Activated CD4-positive, CD25-positive, alpha-beta regulatory T cell treated with anti-CD3 and anti-CD28 coated beads, Interleukin-2, amount 50 U/mL, for 24 hours (primary cell): ENCODE measurements around the gene C5orf58.
"Not testable (repeated sequence)": the region's sequence is repeated elsewhere in the genome, so short reads cannot be mapped to it uniquely, and the experiment has no call there.

ENCODE experiments used
- ATAC-seq, 2 donors: fragments of 150-1000 bp; cut with Tn5 transposase; one replicate each; pipeline ENCODE4 v1.10.0; 2021; ENCODE audit warnings: mild to moderate bottlenecking in 1 of 2, moderate library complexity in 1 of 2

C5orf58 gene

DNA sequence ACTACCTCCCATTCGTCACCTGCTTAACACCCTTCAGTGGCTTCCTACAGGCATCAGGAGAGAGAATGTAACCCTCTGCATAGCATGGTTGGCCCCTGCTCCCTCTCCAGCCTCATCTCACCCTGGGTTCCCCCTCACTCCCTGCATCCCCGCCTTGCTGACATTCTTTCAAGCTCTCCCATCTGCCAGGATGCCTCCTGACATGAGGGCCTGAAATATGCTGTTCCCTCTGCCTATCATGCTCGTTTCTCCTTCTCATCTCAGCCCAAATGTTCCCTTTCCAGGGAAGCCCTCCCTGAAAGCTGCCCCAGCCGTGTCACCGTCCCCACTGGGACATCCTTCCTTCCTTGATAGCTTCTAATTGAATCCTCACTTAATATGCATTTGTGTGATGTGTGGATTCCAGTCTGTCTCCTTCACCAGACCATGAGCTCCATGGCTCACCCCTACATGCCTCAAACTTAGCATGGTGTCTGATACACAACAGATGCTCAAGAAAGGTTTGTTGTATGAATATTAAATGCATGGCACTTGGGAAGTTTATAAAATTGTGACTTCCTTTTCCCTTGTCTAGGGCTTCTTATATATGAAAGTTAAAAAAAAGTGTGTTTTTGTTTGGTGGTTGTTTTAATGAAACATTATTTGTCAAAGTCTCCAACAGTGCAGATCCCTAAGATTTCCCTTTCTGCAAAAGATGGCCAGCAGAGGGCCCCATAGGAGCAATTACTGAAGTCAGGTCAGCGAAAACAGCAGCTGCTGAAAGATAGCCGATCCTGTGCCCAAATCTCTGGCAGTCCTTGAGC, 7.3 kb upstream of the C5orf58 start:
- ATAC-seq = peak in 1 of 2 donors; percentile 65

DNA sequence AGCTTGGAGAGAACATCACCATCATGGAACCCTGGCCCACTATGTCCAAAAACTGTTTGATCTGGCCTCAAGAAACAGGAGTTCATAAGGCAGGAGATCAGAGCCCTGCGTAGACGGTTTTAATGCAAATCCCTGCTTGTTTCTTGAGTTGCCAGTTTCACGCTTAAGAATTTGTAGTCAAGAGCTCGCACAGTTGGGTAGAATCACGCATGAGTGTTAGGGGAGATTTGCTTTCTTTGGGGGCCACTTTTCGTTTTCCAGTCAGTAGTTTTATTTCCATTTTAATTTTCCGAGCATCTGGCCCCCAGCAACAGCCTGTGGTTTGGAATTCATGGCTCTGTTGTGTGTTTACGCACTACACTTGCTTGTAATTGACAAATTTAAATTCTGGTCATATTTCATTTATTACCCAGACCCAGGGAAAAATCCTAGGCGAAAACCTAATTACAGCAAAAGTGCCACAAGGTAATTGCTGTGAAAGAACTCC, 6.6 kb upstream of the C5orf58 start:
- ATAC-seq = no peak

DNA sequence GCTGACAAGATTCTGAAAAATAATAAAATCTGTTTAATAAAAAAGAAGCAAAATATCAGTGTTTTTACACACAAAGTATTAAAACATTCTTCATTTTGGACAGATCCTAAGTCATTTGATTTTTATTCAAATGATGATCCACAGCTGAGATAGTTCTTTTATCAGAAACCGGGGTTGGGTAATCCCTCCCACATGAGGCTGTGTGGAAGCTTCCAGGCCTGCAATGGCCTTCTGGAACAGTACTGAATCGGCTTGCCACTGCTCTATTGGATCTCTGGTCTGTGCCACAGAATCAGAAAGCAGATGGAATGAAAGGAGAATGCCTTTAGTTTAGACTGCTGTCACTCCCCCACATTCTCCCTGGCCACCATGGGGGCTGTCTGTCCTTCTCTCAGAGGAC, 6.1 kb upstream of the C5orf58 start:
- no peak for ATAC-seq

- ATAC-seq = no peak
Observed at GRCh38 chr5:170228762-170229435, 3.9 kb upstream of the C5orf58 start.

DNA sequence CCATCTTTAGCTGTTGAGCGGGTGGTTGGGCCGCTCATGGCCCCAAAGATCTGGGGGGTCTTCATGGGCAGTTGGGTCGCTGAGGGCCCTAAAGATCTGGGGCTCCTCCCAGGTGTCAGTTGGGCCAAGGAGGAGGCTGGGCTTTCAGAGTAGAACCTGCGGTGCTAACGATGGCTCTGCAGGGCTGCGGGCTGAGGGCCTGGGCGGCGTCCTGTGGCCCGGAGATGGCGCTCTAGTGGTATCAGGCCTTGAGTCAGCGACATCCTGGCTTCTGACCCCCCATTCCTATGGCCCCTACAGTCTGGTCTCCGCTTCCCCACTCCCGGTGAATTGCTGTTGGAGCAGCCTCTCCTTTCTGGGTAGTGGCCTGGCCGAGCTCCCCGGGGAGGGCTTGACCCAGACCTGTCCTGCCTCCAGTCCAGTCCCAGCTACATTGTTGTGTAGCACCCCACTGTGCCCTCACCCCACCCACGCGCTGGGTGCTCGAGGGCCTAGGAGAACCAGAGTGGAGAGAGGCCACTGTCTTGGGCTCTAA, 640 bp downstream of the C5orf58 start:
- ATAC-seq = no peak

GRCh38 chr5:170235876-170236864, 3.4 kb downstream of the C5orf58 start:
- no peak for ATAC-seq

DNA sequence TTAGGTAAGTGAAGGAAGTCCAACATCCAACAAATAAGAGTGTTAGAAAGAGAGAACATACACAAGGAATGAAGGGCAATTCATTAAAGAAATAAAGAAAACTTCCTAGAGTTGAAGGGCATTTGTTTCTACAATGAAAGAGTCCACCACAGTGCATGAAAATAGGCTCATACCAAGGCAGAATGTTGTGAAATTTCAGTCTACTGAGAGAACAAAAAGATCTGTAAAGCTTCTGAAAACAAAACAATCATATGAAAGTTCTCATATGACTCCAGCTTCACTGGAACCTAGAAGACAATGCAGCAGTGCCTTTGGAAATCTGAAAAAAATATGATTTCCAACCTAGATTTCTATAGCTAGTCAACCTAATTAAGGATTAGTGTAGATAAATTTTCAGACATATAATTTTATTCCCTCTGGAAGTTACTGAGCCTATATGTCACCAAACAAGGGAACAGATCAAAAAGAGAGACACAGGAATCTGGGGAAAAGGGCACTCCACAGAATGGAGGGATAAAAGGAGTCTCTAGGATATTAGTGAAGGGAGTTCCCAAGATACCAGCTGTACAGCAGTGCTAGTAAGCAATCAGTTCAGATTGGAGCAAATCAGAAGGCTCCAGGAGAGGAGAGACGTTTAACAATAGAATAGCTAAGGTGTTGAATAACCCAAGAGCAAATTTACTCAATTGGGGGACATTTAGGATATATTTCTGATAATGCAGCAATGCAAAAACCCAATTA, 5.8 kb downstream of the C5orf58 start:
- ATAC-seq = no peak

- ATAC-seq = not testable (repeated sequence)
Observed at GRCh38 chr5:170245436-170245835, 12.7 kb downstream of the C5orf58 start.

DNA sequence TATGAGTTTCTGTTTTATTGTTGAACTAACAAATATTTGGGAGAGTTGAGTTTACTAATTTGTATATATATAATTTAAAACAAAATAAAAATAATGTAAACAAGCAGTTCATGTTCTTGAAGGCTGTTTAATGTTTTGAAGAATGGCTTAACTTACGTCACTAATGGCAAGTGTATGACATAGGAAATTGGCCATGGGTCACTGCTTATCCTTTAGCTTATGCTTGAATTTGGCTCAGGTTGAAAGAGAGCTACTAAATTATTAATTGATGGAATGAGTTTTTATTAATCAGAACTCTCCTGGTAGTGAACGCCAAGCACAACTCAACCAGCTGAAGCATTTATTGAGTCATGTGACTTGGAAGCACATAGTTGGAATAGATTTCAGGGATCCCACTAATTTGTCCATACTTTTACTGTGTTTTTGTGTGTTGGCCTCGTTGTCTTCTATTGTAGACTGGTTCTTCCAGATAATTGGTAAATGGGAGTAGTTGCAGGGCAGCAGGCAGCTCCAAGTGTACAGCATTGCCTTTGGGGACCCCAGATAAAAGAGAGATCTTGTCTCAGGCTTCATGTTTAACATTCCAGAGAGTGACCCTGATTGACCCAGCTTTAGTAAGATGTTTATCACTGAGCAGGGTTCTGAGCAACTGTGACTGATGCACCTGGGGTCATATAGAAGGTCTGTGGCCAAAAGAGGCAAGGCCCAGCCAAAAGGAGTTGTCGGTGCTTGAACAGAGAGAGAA, 13.5 kb downstream of the C5orf58 start:
- no peak for ATAC-seq

DNA sequence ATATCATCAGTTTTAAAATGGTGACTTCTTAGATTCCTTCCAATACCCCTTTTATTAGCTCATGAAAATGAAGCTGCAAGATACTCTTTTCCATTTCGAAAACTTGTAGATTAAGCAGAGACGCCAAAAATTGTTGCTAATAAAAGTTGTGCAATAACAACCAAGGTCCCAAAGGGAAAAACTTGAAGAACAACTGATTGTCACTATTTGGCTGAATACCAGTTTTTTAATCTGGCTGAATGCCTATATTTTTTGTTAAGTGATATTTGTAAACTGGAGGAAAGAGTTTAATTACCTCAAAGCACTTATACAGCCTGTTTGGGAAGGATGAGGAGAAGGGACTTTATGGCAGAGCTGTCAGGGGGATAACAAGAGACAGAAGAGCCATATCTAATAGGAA, 14.6 kb downstream of the C5orf58 start:
- no peak for ATAC-seq

DNA sequence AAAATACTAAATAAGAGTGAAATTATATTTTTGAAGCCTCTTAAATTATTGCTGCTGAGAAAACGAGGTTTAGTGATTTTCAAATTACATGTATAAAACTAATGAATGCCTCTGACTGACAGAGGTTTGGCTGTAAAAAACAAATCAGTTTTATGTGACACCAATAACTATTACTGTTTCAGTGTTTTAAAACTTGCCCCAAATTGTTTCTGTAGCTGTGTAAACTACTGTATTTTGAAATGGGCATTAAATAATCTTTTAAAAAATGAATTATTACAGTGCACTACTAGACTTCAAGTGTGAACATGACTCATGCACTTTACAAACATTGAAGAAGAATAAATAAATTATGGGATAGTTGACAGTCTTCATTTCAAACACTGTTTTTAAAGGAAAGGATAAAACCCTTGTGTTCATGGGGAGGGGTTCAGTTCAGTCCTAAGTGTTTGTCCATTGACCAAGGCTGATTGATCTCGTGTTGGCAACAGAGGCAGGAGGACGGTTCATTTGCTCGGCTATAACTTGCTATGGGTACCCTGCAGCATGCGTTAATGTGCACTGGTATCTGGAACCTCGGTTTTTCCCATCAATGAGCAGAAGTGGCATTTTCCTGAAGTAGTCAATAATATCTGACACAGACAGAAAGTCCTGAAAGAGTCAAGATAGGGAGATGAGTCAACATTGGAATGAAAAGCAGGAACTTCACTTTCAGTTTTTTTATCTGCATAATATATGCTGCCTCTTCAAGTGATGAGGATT, 15.6 kb downstream of the C5orf58 start:
- ATAC-seq = no peak

DNA sequence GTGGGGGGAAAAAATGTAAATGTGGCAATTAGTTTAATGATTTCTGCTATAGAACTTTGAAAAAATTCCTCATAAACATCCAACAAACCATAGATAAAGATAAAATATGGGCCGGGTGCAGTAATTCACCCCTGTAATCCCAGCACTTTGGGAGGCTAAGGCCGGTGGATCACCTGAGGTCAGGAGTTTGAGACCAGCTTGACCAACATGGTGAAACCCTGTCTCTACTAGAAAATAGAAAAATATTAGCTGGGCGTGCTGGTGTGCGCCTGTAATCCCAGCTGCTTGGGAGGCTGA, 16.1 kb downstream of the C5orf58 start:
- ATAC-seq = not testable (repeated sequence)

DNA sequence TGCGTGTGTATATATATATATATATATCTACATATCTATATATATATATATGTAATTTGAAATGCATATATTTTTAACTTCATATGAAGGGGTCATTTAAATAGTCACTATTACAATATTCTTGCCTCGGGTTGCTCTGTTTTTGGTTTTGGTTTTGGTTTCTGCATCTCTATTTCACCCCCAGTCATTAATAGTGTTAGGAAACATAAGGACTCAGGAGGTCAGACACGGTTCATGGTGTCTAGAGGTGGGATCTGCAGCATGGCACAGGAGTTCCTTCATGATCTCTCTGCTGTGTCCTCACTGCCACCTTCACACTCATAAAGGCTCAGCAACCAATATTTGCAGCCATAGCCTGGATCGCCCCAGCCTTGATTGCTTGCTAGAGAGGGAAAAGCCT, 16.6 kb downstream of the C5orf58 start:
- ATAC-seq = no peak

DNA sequence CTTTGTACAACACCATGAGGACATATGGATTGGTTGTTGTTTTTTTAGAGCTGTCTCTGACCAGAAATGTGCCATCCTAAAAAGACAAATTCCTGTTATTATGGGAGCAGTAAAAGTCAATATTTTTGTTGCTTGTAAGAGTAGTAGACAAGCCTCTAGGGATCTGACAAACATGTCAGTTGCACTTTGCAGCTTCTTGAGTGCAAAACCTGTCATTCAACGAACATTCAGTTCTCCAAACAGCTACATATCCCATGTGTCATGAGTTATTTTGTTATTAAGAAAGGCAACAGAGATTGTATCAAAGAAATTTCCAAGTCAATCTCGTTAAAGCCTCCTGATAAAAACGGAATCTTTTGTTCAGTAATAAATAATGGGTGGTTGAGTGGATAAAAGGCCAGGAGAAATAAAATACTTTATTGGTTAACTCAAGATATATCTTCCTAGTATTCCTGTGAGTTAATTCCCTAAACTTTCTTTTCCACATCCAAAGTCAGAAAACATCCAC, 18.1 kb downstream of the C5orf58 start:
- no peak for ATAC-seq

- no peak for ATAC-seq
Observed at GRCh38 chr5:170251462-170251861, 18.7 kb downstream of the C5orf58 start.

- ATAC-seq = no peak
Observed at GRCh38 chr5:170252109-170252508, 19.3 kb downstream of the C5orf58 start.

DNA sequence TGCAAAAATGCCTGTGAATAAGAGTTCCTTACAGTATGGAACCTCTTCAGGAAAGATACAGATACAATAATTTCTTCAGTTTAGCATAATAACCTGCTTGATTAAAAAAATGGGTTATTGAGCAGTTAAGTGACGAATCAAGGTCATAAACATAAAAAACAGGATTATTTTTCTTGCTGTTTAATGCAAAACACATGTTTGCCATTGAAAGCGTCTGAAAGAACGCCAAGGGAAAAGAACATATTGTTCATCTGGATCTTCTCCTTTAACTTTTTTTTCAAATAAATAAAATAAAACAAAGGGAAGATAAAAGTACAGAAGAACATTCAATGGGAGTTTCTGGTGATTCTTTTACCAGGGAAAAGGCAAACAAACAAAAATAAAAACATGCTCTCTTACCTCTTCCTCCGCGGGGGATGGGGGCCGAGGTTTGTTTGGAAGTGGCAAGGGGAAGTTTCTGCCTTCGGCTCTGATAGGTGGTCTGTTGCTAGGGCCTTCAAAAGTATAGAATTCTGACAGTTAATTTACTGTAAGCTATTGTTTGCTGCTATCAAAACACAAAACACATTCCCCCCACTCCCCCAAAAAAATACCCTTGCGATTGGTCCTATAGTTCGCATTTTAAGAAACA, 20.1 kb downstream of the C5orf58 start:
- ATAC-seq = no peak

GRCh38 chr5:170254056-170254455, 21.3 kb downstream of the C5orf58 start:
- peak; percentile 95 to 97 for ATAC-seq

- no peak for ATAC-seq
Observed at GRCh38 chr5:170256571-170256970, 23.8 kb downstream of the C5orf58 start.

DNA sequence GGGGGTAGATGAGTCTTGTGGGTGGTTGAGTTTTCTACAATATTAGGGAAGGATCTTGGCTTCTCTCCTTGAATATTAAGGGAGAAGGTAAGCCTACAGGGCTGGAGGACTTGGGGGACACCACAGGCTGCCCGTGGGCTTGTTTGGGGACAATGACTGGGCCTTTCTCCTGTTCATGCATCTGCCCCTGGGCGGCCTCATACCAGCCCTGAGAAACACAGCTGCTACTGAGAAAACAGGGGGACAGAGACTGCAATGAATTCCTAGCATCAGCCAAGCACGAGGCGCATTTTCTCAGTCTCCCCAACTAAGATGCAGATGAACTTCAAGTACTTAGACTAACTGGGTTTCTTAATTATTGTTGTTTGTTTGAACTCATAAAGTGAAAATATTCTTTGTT, 24.6 kb downstream of the C5orf58 start:
- no peak for ATAC-seq
